GM19043 (cell line): ENCODE results near the gene LRRC9.
"Not testable (repeated sequence)": the region's sequence is repeated elsewhere in the genome, so short reads cannot be mapped to it uniquely, and the experiment has no call there.

Experiments used
- ATAC-seq: cut with Tn5 transposase; IDR thresholded peaks from one replicate; pipeline ENCODE4 v1.9.1; 2021; ENCODE audit warnings: low read depth; ENCODE audit not compliant: unreplicated experiment

The LRRC9 gene

DNA sequence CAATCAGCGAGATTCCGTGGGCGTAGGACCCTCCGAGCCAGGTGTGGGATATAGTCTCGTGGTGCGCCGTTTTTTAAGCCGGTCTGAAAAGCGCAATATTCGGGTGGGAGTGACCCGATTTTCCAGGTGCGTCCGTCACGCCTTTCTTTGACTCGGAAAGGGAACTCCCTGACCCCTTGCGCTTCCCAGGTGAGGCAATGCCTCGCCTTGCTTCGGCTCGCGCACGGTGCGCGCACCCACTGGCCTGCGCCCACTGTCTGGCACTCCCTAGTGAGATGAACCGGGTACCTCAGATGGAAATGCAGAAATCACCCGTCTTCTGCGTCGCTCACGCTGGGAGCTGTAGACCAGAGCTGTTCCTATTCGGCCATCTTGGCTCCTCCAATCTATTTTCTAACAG, 32.2 kb downstream of the LRRC9 start:
- ATAC-seq = not testable (repeated sequence)

DNA sequence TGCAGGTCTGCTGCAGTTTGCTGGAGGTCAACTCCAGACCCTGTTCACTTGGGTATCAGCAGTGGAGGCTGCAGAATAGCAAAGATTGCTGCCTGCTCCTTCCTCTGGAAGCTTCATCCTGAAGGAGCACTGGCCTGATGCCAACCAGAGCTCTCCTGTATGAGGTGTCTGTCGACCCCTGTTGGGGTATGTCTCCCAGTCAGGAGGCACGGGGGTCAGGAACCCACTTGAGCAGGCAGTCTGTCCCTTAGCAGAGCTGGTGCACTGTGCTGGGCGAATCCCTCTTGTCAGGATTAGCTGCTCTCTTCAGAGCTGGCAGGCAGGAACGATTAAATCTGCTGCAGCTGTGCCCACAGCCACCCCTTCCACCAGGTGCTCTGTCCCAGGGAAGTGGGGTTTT, 37.9 kb downstream of the LRRC9 start:
- ATAC-seq = not testable (repeated sequence)

GRCh38 chr14:59959668-59960067, 39.7 kb downstream of the LRRC9 start:
- ATAC-seq = no peak

GRCh38 chr14:59961518-59962062, 41.6 kb downstream of the LRRC9 start:
- peak; percentile 35 for ATAC-seq

GRCh38 chr14:59964251-59965007, 44.5 kb downstream of the LRRC9 start:
- peak; percentile 21 for ATAC-seq

DNA sequence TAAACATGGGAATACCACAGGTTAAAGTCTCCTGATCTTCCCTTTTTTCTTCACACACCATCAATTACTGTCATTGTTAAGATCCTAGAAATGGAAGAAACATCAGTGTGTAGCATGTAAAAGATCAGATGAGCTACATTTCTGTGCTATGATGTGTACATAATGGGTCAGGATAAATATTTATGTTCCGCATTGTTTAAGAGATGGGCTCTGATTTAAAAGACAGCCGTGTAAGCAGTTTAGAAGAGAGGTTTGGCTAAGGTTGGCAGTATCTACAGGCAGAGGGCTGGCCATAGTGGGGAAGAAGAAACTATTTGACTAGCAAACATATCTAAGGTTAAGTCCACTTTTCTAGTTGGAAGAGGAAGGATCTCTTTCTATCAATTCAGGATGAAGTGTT, 49.4 kb downstream of the LRRC9 start:
- ATAC-seq = no peak

DNA sequence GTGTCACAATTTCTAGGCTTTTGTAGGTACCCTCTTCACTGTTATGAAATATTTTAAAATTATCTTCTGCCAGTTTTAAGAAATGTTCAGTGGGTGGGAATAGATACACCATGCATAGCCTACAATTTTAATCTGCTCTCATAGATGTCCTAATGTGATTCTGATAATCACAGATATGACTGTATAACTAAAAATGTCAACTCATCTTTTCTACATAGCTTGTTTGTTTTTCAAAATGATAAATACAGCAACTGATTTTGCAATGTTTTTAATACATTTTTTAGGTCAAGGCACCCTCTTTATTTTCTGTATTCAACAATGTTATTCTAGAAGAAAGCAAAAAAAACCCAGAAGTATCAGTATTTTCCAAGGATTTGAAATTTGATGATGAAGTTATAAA, 61.6 kb downstream of the LRRC9 start:
- no peak for ATAC-seq

GRCh38 chr14:59983048-59983447, 63.1 kb downstream of the LRRC9 start:
- ATAC-seq = no peak

GRCh38 chr14:59986556-59987059, 66.7 kb downstream of the LRRC9 start:
- no peak for ATAC-seq

- no peak for ATAC-seq
These were observed 77.5 kb downstream of the LRRC9 start for GRCh38 chr14:59997449-59997848.

GRCh38 chr14:59997966-59998365, 78.0 kb downstream of the LRRC9 start:
- no peak for ATAC-seq

DNA sequence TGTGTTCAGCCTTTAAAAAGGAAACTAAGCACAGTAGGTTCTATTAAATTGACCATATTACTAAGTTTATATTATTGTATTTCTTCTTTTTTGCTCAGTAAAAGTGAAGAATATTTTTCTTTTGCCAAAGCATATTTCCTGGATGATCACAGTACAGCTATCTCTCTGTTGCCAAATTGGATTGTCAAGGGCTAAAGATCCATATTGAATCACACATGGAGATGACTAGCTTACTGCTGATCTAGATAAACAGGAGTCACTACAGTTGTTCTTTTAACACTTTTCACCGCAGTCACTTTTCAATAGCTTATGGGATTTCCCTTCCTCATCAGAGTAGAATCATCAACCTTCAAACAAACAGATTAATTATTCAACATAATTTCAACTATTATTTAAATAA, 78.6 kb downstream of the LRRC9 start:
- ATAC-seq = no peak

- ATAC-seq = no peak
These were observed 83.0 kb downstream of the LRRC9 start for GRCh38 chr14:60002819-60003492.

DNA sequence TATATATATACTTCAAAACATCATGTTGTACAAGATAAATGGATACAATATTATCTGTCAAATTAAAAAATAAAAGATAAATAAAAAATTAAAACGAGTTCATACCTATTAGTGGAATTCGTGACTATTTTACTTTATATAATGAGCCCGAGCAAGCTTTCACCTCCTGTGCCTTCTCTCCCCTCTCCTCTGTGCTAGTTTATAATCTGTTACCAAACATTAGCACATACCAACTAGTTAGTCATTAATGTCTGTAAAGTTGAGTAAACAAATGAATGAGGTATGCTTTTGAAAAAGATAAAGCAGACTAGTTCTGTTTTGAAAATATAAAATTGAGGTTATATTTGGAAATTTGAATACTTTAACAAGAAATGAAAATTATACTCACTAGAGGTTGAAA, 84.0 kb downstream of the LRRC9 start:
- ATAC-seq = no peak

GRCh38 chr14:60008042-60008441, 88.1 kb downstream of the LRRC9 start:
- no peak for ATAC-seq

DNA sequence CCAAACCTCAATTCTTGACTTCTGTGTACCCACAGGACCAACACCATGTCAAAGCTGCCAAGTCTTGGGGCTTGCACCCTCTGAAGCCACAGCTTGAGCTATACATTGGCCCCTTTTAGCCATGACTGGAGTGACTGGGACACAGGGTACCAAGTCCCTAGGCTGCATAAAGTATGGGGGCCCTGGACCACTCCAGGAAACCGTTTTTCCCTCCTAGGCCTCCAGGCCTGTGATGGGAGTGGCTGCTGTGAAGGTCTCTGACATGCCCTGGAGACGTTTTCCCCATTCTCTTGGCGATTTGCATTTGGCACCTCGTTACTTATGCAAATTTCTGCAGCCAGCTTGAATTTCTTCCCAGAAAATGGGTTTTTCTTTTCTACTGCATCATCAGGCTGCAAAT, 90.3 kb downstream of the LRRC9 start:
- not testable (repeated sequence) for ATAC-seq

- no peak for ATAC-seq
These were observed 94.5 kb downstream of the LRRC9 start for GRCh38 chr14:60014402-60014801.

DNA sequence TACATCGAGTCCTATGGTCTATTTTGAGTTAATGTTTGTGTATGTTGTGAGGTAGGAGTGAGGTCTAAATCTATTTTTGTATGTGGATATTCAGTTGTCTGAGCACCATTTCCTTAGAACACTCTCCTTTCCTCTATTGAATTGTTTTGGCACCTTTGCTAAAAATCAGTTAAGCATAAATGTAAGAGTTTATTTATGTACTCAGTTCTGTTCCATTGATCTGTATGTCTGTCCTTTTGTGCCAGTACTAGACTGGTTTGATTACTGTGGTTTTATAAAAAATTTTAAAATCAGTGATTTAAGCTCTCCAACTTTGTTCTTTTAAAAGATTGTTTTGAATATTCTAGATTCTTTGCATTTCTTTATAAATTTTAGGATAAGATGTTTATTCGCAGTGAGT, 101.7 kb downstream of the LRRC9 start:
- no peak for ATAC-seq

GRCh38 chr14:60025571-60025970, 105.6 kb downstream of the LRRC9 start:
- no peak for ATAC-seq

GRCh38 chr14:60035177-60035576, 115.2 kb downstream of the LRRC9 start:
- no peak for ATAC-seq

- ATAC-seq = not testable (repeated sequence)
These were observed 128.0 kb downstream of the LRRC9 start for GRCh38 chr14:60047976-60048375.
